OCI-M1 (cell line): ENCODE results near the gene C19orf12.
"Not testable (repeated sequence)": the region's sequence is repeated elsewhere in the genome, so short reads cannot be mapped to it uniquely, and the experiment has no call there.

Source experiments
- DNase-seq: peaks from one replicate; lab custom pipeline; 2025; lab: John Stamatoyannopoulos, UW

Gene C19orf12

GRCh38 chr19:29675120-29675649, 39.9 kb downstream of the C19orf12 start:
- DNase-seq = no peak

- no peak for DNase-seq
These were observed 40.5 kb downstream of the C19orf12 start for GRCh38 chr19:29674374-29675119.

GRCh38 chr19:29673451-29674371, 41.4 kb downstream of the C19orf12 start:
- no peak for DNase-seq

- no peak for DNase-seq
These were observed 42.1 kb downstream of the C19orf12 start for GRCh38 chr19:29672933-29673336.

GRCh38 chr19:29672319-29672932, 42.6 kb downstream of the C19orf12 start:
- DNase-seq = no peak

GRCh38 chr19:29671393-29672160, 43.5 kb downstream of the C19orf12 start:
- DNase-seq = peak; percentile 62

- DNase-seq = not testable (repeated sequence)
These were observed 44.1 kb downstream of the C19orf12 start for GRCh38 chr19:29671026-29671392.

- DNase-seq = no peak
These were observed 44.8 kb downstream of the C19orf12 start for GRCh38 chr19:29670255-29670654.

GRCh38 chr19:29668746-29669609, 46.1 kb downstream of the C19orf12 start:
- DNase-seq = no peak

- no peak for DNase-seq
These were observed 47.1 kb downstream of the C19orf12 start for GRCh38 chr19:29667901-29668341.

GRCh38 chr19:29667387-29667783, 47.7 kb downstream of the C19orf12 start:
- DNase-seq = no peak

- peak; percentile 66 for DNase-seq
These were observed 48.3 kb downstream of the C19orf12 start for GRCh38 chr19:29666578-29667386.

- DNase-seq = no peak
These were observed 49.1 kb downstream of the C19orf12 start for GRCh38 chr19:29665826-29666577.

GRCh38 chr19:29665215-29665825, 49.7 kb downstream of the C19orf12 start, which contains the start of gene PLEKHF1:
PLEKHF1 (plus strand) TSS chr19:29665461; CDS start chr19:29673840, 8,379 bp downstream.
- DNase-seq = peak; percentile 92

- DNase-seq = no peak
These were observed 50.3 kb downstream of the C19orf12 start for GRCh38 chr19:29664753-29665214.

GRCh38 chr19:29663861-29664752, 51.0 kb downstream of the C19orf12 start:
- DNase-seq = no peak
